Ascending aorta (tissue), 2 donors: ENCODE measurements around the gene TAS2R39. TPM values are rescaled to one million over a fixed set of nuclear protein-coding genes. Genes with fewer than 3 reads are reported as not detected.
"Not testable (repeated sequence)": the region's sequence is repeated elsewhere in the genome, so short reads cannot be mapped to it uniquely, and the experiment has no call there.

Source experiments
- DNase-seq, 2 donors: peaks; one replicate each; pipeline ENCODE4 v3.0.0-alpha.2; 2019; ENCODE audit warnings: low spot score in 2 of 2
- H3K27ac ChIP-seq, 2 donors: fragments of 200-600 bp; sonication (generic); one replicate each; pipeline ENCODE4 v1.5.1; 2016 to 2017; ENCODE audit warnings: mild to moderate bottlenecking in 1 of 2
- H3K27me3 ChIP-seq: fragments of 200-600 bp; sonication (generic); one replicate; pipeline ENCODE4 v1.5.1; 2017
- H3K36me3 ChIP-seq, 2 donors: fragments of 200-600 bp; sonication (generic); one replicate each; pipeline ENCODE4 v1.5.1; 2016
- H3K4me1 ChIP-seq, 2 donors: fragments of 200-600 bp; sonication (generic); one replicate each; pipeline ENCODE4 v1.5.1; 2016 to 2017; ENCODE audit warnings: mild to moderate bottlenecking in 1 of 2
- H3K4me3 ChIP-seq, 2 donors: fragments of 200-600 bp; sonication (generic); one replicate each; pipeline ENCODE4 v1.5.1; 2016 to 2017; ENCODE audit warnings: mild to moderate bottlenecking in 1 of 2
- H3K9me3 ChIP-seq, 2 donors: fragments of 200-600 bp; sonication (generic); one replicate each; pipeline ENCODE4 v1.5.1; 2016
- CTCF ChIP-seq, 3 experiments: fragments of 200-600 bp in 2 of 3; fragments of 450-650 bp in 1 of 3; sonication (generic) in 2 of 3; IDR thresholded peaks; one replicate each; pipeline ENCODE4 v1.5.1; 2016 to 2019; ENCODE audit warnings: antibody characterized with exemption in 3 of 3, mild to moderate bottlenecking in 1 of 3, moderate library complexity in 1 of 3
- intact Hi-C: fragments of 100-400 bp; cut with DNase I; formaldehyde crosslinking; loops from one replicate; pipeline ENCODE4 v1.15.1; 2023
- total RNA-seq: library from RNA; depleted of rRNA; stranded (reverse); fragments of >200 nt; gene quantifications from one replicate; pipeline ENCODE4 v1.1.0, GENCODE V29; 2016

TAS2R39 gene
- total RNA-seq = not detected

GRCh38 chr7:143183024-143183423 is at the start of gene TAS2R39:
TSS of gene TAS2R39 (plus strand) at chr7:143183419. CDS start at chr7:143183419, 0 bp downstream.
- Histone ChIP-seq H3K27ac (no peak within 1 kb of the TSS), H3K9me3 (peaks cover 0 to 6% of the 10 kb centered on the region in 2 donors), H3K36me3 (no peaks in the 10 kb centered on the region), H3K27me3 (no peaks in the 10 kb centered on the region), H3K4me1 (no peaks in the 10 kb centered on the region), H3K4me3 (no peak within 1 kb of the TSS)
- TF ChIP-seq CTCF (IDR thresholded peaks at IDR 0.05) = no peak
- intact Hi-C loops = no loop called here
- DNase-seq = no peak

GRCh38 chr7:143147070-143147469 is 36.1 kb upstream of the TAS2R39 start:
- H3K36me3 ChIP-seq = no peaks in the 10 kb centered on the region
- no peak for TF ChIP-seq CTCF (IDR thresholded peaks at IDR 0.05)
- no peaks in the 10 kb centered on the region for H3K27me3 ChIP-seq
- intact Hi-C loops = no loop called here
- H3K4me3 ChIP-seq = no peak overlapping the region
- no peak overlapping the region for H3K27ac ChIP-seq
- no peaks in the 10 kb centered on the region for H3K4me1 ChIP-seq
- H3K9me3 ChIP-seq = no peaks in the 10 kb centered on the region
- DNase-seq = no peak

GRCh38 chr7:143148050-143148449 is 35.2 kb upstream of the TAS2R39 start:
- Histone ChIP-seq H3K36me3 (no peaks in the 10 kb centered on the region), H3K4me1 (no peaks in the 10 kb centered on the region), H3K27me3 (no peaks in the 10 kb centered on the region), H3K4me3 (no peak overlapping the region), H3K27ac (no peak overlapping the region), H3K9me3 (no peaks in the 10 kb centered on the region)
- DNase-seq = no peak
- no peak for TF ChIP-seq CTCF (IDR thresholded peaks at IDR 0.05)
- intact Hi-C loops = no loop called here

GRCh38 chr7:143148651-143149050 is 34.6 kb upstream of the TAS2R39 start:
- no peak overlapping the region for H3K4me3 ChIP-seq
- intact Hi-C loops = no loop called here
- no peaks in the 10 kb centered on the region for H3K27me3 ChIP-seq
- no peak for DNase-seq
- no peak overlapping the region for H3K27ac ChIP-seq
- no peaks in the 10 kb centered on the region for H3K9me3 ChIP-seq
- no peak for TF ChIP-seq CTCF (IDR thresholded peaks at IDR 0.05)
- no peaks in the 10 kb centered on the region for H3K4me1 ChIP-seq
- H3K36me3 ChIP-seq = no peaks in the 10 kb centered on the region

- DNase-seq, H3K4me1 ChIP-seq, H3K27me3 ChIP-seq, H3K9me3 ChIP-seq, H3K4me3 ChIP-seq, intact Hi-C loops, H3K27ac ChIP-seq, H3K36me3 ChIP-seq: not testable (repeated sequence)
These were observed 32.5 kb upstream of the TAS2R39 start for GRCh38 chr7:143150696-143151095.

- H3K27me3 ChIP-seq, H3K4me3 ChIP-seq, intact Hi-C loops, H3K27ac ChIP-seq, H3K36me3 ChIP-seq, H3K4me1 ChIP-seq, DNase-seq, H3K9me3 ChIP-seq: not testable (repeated sequence)
These were observed 24.6 kb upstream of the TAS2R39 start for GRCh38 chr7:143158617-143159016.

- H3K27ac ChIP-seq = no peak overlapping the region
- no peaks in the 10 kb centered on the region for H3K4me1 ChIP-seq
- H3K4me3 ChIP-seq = no peak overlapping the region
- H3K36me3 ChIP-seq = no peaks in the 10 kb centered on the region
- intact Hi-C loops = no loop called here
- no peak for DNase-seq
- TF ChIP-seq CTCF (IDR thresholded peaks at IDR 0.05) = no peak
- H3K27me3 ChIP-seq = no peaks in the 10 kb centered on the region
- peaks cover 0 to under 1% of the 10 kb centered on the region in 2 donors for H3K9me3 ChIP-seq
These were observed 11.5 kb upstream of the TAS2R39 start for GRCh38 chr7:143171697-143172096.
